Loucy (cell line): ENCODE results near the gene TNFSF8.
A peak's percentile ranks its signal among the peaks of the same experiment; 100 is the strongest.

ENCODE experiments used
- CTCF ChIP-seq: fragments of 200-600 bp; sonication (generic); conservative IDR thresholded peaks from 2 replicates; pipeline ENCODE4 v1.5.1; 2014; ENCODE audit warnings: mild to moderate bottlenecking, antibody characterized with exemption, low read length
- EZH2phosphoT487 ChIP-seq: fragments of 200-600 bp; IDR thresholded peaks from 2 replicates; pipeline ENCODE4 v1.6.1; 2018; ENCODE audit warnings: antibody characterized with exemption, mild to moderate bottlenecking, moderate library complexity, borderline replicate concordance

GRCh38 chr9:114906922-114907571, 23.3 kb downstream of the TNFSF8 start:
- TF ChIP-seq CTCF (peak; percentile 91), EZH2phosphoT487 (no peak)
